Neural progenitor cell (in vitro differentiated cells): ENCODE measurements around the gene SYMPK.

Experiments
- CTCF ChIP-seq: fragments of 200-600 bp; sonication (generic); IDR thresholded peaks from 2 replicates; pipeline ENCODE4 v1.5.1; 2017; ENCODE audit warnings: antibody characterized with exemption, mild to moderate bottlenecking
- EZH2 ChIP-seq: fragments of 200-600 bp; sonication (generic); IDR thresholded peaks from 2 replicates; pipeline ENCODE4 v1.6.1; 2017; ENCODE audit warnings: antibody characterized with exemption, mild to moderate bottlenecking, moderate library complexity

GRCh38 chr19:45886427-45887199 is 23.7 kb upstream of the SYMPK start:
- TF ChIP-seq EZH2: no peak
- TF ChIP-seq CTCF: no peak
